ENCODE measurements around the gene ARAP2. TPM values are rescaled to one million over a fixed set of nuclear protein-coding genes. Genes with fewer than 3 reads are reported as not detected.

The ARAP2 gene
- total and polyA plus RNA-seq, 9 of the 15 experiments (the other 6 are each of a cell fraction or from before 2014, with no cell fraction given): 0.03 to 0.35 (median 0.11) TPM; not detected in 4

DNA sequence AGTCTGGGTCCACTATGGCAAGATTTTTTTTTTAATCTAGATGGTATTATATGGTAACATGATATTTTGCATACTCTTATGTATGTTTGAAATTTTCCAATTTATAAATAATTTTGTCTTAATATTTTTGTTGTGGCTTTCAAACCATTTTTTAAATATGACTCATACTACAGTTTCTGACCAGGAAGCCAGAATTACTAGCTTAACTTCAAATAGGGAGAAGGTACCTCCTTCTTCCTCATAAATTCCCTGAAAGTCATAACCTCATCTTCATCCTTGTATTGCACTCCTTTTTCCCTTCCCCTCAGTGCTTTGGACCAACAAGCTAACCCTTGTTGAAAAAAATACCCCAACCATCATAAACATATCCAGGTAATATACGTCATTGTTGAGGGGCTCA, 21.6 kb downstream of the ARAP2 start (continued):
- TF ChIP-seq, protein P1, sequence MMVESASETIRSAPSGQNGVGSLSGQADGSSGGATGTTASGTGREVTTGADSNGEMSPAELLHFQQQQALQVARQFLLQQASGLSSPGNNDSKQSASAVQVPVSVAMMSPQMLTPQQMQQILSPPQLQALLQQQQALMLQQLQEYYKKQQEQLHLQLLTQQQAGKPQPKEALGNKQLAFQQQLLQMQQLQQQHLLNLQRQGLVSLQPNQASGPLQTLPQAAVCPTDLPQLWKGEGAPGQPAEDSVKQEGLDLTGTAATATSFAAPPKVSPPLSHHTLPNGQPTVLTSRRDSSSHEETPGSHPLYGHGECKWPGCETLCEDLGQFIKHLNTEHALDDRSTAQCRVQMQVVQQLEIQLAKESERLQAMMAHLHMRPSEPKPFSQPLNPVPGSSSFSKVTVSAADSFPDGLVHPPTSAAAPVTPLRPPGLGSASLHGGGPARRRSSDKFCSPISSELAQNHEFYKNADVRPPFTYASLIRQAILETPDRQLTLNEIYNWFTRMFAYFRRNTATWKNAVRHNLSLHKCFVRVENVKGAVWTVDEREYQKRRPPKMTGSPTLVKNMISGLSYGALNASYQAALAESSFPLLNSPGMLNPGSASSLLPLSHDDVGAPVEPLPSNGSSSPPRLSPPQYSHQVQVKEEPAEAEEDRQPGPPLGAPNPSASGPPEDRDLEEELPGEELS (CRISPR knock-in tag; IDR thresholded peaks at IDR 0.05; ENCODE audit: borderline replicate concordance): no peak
- no peak for TF ChIP-seq SIN3B (IDR thresholded peaks at IDR 0.05; ENCODE audit: low read depth)
- no peak for TF ChIP-seq CBX3 (IDR thresholded peaks at IDR 0.05; ENCODE audit: borderline replicate concordance in 1 of 2, low read length in 2 of 2)
- TF ChIP-seq ZNF217 (CRISPR knock-in tag; IDR thresholded peaks at IDR 0.05): no peak
- no peak for TF ChIP-seq NBN (IDR thresholded peaks at IDR 0.05; ENCODE audit: low read depth)
- TF ChIP-seq SREBF1 (IDR thresholded peaks at IDR 0.05; ENCODE audit: borderline replicate concordance, low read depth, low read length): no peak
- TF ChIP-seq PTBP1 (IDR thresholded peaks at IDR 0.05; ENCODE audit: low read depth, low read length): no peak
- TF ChIP-seq, protein P2, sequence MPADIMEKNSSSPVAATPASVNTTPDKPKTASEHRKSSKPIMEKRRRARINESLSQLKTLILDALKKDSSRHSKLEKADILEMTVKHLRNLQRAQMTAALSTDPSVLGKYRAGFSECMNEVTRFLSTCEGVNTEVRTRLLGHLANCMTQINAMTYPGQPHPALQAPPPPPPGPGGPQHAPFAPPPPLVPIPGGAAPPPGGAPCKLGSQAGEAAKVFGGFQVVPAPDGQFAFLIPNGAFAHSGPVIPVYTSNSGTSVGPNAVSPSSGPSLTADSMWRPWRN (IDR thresholded peaks at IDR 0.05; ENCODE audit: low read depth): no peak

GRCh38 chr4:36220776-36221175, 23.5 kb downstream of the ARAP2 start:
- H3K4me3 ChIP-seq: no peak overlapping the region
- no TSS peak for BruUV-seq (replicated peaks)
- H2AFZ ChIP-seq (ENCODE audit: low read depth, low read length): no peak overlapping the region
- no peaks in the 10 kb centered on the region for H3K27me3 ChIP-seq (ENCODE audit: control insufficient read depth in 2 of 2, insufficient read depth in 2 of 2, low read length in 2 of 2)
- intact Hi-C loops (cut with micrococcal nuclease) (no loop called here), in situ Hi-C loops (cut with MboI) (no loop called here)
- no peak for DNase-seq (ENCODE audit: extremely low read depth in 1 of 4, low spot score in 3 of 4)
- ChIA-PET CTCF (ENCODE audit: low intra/inter-chr PET ratio) (no interaction called here), POLR2A (no interaction called here)
- no peak for FAIRE-seq
- no peak overlapping the region for H3K9ac ChIP-seq (ENCODE audit: insufficient read depth in 1 of 2, low read depth in 2 of 2, low read length in 2 of 2)
- no peaks in the 10 kb centered on the region for H3K9me1 ChIP-seq (ENCODE audit: control insufficient read depth, insufficient read depth, low read length)
- H3K27ac ChIP-seq (ENCODE audit: extremely low read depth, low read depth, low read length): no peak overlapping the region
- TF ChIP-seq POLR2G (IDR thresholded peaks at IDR 0.05; ENCODE audit: low read depth, low read length) (no peak), ZNF174 (CRISPR knock-in tag; IDR thresholded peaks at IDR 0.05) (no peak)
- no peak overlapping the region for H3K4me2 ChIP-seq (ENCODE audit: insufficient read depth, low read length)
- no peaks in the 10 kb centered on the region for H4K20me1 ChIP-seq (replicated peaks; ENCODE audit: control insufficient read depth, insufficient read depth, low read length)
- no peaks in the 10 kb centered on the region for H3K4me1 ChIP-seq (replicated peaks in 1 of 2; ENCODE audit: control insufficient read depth in 2 of 2, insufficient read depth in 2 of 2, low read length in 2 of 2)
- no peaks in the 10 kb centered on the region for H3K9me3 ChIP-seq (replicated peaks; ENCODE audit: control insufficient read depth, insufficient read depth, low read depth, low read length)
- no peak for ATAC-seq
- WGBS (ENCODE audit: insufficient coverage, low coverage, missing lambda C conversion rate): 0% methylated on average over 3 of the region's 3 CpGs
- no peaks in the 10 kb centered on the region for H3K36me3 ChIP-seq (ENCODE audit: control insufficient read depth, insufficient read depth, low read length)
- H3K79me2 ChIP-seq (ENCODE audit: control insufficient read depth, insufficient read depth, low read length): no peaks in the 10 kb centered on the region
